Coronary artery (tissue), 2 donors: ENCODE results near the gene ACTR6.
"Not testable (repeated sequence)": the region's sequence is repeated elsewhere in the genome, so short reads cannot be mapped to it uniquely, and the experiment has no call there.

Experiments
- DNase-seq: peaks from one replicate; pipeline ENCODE4 v3.0.0-alpha.2; 2017; ENCODE audit warnings: low spot score
- H3K27ac ChIP-seq, 2 donors: fragments of 200-600 bp; sonication (generic); one replicate each; pipeline ENCODE4 v1.5.1; 2016 to 2019
- H3K4me3 ChIP-seq: fragments of 200-600 bp; sonication (generic); 2 replicates; pipeline ENCODE4 v1.5.1; 2016; ENCODE audit warnings: mild to moderate bottlenecking, moderate library complexity
- CTCF ChIP-seq: fragments of 200-600 bp; sonication (generic); IDR thresholded peaks from one replicate; pipeline ENCODE4 v1.5.1; 2019; ENCODE audit warnings: antibody characterized with exemption

Gene ACTR6

GRCh38 chr12:100254876-100255275 is 54.3 kb downstream of the ACTR6 start:
- no peak overlapping the region for H3K4me3 ChIP-seq
- no peak for DNase-seq
- TF ChIP-seq CTCF, result no peak

GRCh38 chr12:100258127-100258526 is 57.5 kb downstream of the ACTR6 start:
- no peak for TF ChIP-seq CTCF
- no peak overlapping the region for H3K27ac ChIP-seq

More at GRCh38 chr12:100254876-100255275, 54.3 kb downstream of the ACTR6 start:
- no peak overlapping the region for H3K27ac ChIP-seq

GRCh38 chr12:100263131-100263530 is 62.5 kb downstream of the ACTR6 start:
- Histone ChIP-seq H3K4me3 (no peak overlapping the region), H3K27ac (no peak overlapping the region)
- no peak for DNase-seq
- TF ChIP-seq CTCF, result no peak

More at GRCh38 chr12:100258127-100258526, 57.5 kb downstream of the ACTR6 start:
- no peak overlapping the region for H3K4me3 ChIP-seq
- DNase-seq, result no peak

GRCh38 chr12:100265107-100265506 is 64.5 kb downstream of the ACTR6 start:
- not testable (repeated sequence) for DNase-seq, H3K4me3 ChIP-seq

GRCh38 chr12:100265732-100266584 is 65.3 kb downstream of the ACTR6 start:
- no peak for TF ChIP-seq CTCF
- peak overlapping the region; percentile 90 for H3K4me3 ChIP-seq
- H3K27ac ChIP-seq, result peak overlapping the region in 1 of 2 donors; percentile 95
- no peak for DNase-seq

More at GRCh38 chr12:100265107-100265506, 64.5 kb downstream of the ACTR6 start:
- H3K27ac ChIP-seq, result not testable (repeated sequence)

- TF ChIP-seq CTCF, result no peak
- H3K4me3 ChIP-seq, result peak overlapping the region; percentile 90
- H3K27ac ChIP-seq, result peak overlapping the region; percentile 95 to 99
- no peak for DNase-seq
Measured at GRCh38 chr12:100266585-100266834, 65.9 kb downstream of the ACTR6 start.

- peak; percentile 99 for DNase-seq
- TF ChIP-seq CTCF, result no peak
Measured at GRCh38 chr12:100266835-100267602, 66.4 kb downstream of the ACTR6 start, which contains the start of the genes DEPDC4 and SCYL2. DEPDC4 (minus strand) TSS chr12:100267079; CDS start chr12:100267076, 3 bp downstream. SCYL2 (plus strand) TSS chr12:100267177; CDS start chr12:100282971, 15,794 bp downstream.

More at GRCh38 chr12:100266835-100267602, 66.4 kb downstream of the ACTR6 start, which contains the start of the genes DEPDC4 and SCYL2:
- Histone ChIP-seq H3K27ac (peak within 1 kb of the TSS; percentile 95 to 99), H3K4me3 (peak within 1 kb of the TSS; percentile 90)
